Astrocyte (in vitro differentiated cells and primary cell): ENCODE data around the gene CDK6. TPM values are rescaled to one million over a fixed set of nuclear protein-coding genes. Genes with fewer than 3 reads are reported as not detected.

Experiments
- DNase-seq: peaks from one replicate; pipeline ENCODE4 v3.0.0-alpha.2; 2010; ENCODE audit warnings: low read depth
- FAIRE-seq: peaks from 2 replicates; lab custom pipeline; 2011; peaks lifted over from hg19 to GRCh38; lab: Jason Lieb, UNC
- H2AFZ ChIP-seq: 2 replicates; pipeline ENCODE4 v1.6.0; 2012; ENCODE audit warnings: low read depth, low read length, inconsistent platforms
- H3K27ac ChIP-seq: 2 replicates; pipeline ENCODE4 v1.5.1; 2011; ENCODE audit warnings: low read depth, low read length, inconsistent platforms
- H3K27me3 ChIP-seq: 2 replicates; pipeline ENCODE4 v1.6.0; 2011; ENCODE audit warnings: low read length, inconsistent platforms; ENCODE audit not compliant: insufficient read depth
- H3K36me3 ChIP-seq: 2 replicates; pipeline ENCODE4 v1.5.1; 2011; ENCODE audit warnings: low read length, inconsistent platforms; ENCODE audit not compliant: insufficient read depth
- H3K4me1 ChIP-seq: 2 replicates; pipeline ENCODE4 v1.5.1; 2011; ENCODE audit warnings: low read length, inconsistent platforms; ENCODE audit not compliant: insufficient read depth
- H3K4me2 ChIP-seq: 2 replicates; pipeline ENCODE4 v1.6.0; 2012; ENCODE audit warnings: low read length, inconsistent platforms
- H3K4me3 ChIP-seq: 2 replicates; pipeline ENCODE4 v1.5.1; 2011; ENCODE audit warnings: low read depth, mild to moderate bottlenecking, low read length, inconsistent platforms; ENCODE audit not compliant: insufficient read depth
- H3K79me2 ChIP-seq: 2 replicates; pipeline ENCODE4 v1.6.0; 2012; ENCODE audit warnings: mild to moderate bottlenecking, low read length, inconsistent platforms; ENCODE audit not compliant: insufficient read depth
- H3K9ac ChIP-seq: 2 replicates; pipeline ENCODE4 v1.6.0; 2012; ENCODE audit warnings: mild to moderate bottlenecking, low read length, inconsistent platforms
- H3K9me3 ChIP-seq: 2 replicates; pipeline ENCODE4 v1.5.1; 2012; ENCODE audit warnings: low read depth, mild to moderate bottlenecking, low read length, inconsistent platforms; ENCODE audit not compliant: insufficient read depth
- H4K20me1 ChIP-seq: 2 replicates; pipeline ENCODE4 v1.6.0; 2012; ENCODE audit warnings: low read length, inconsistent platforms; ENCODE audit not compliant: insufficient read depth
- H3K27ac Mint-ChIP-seq: one replicate; pipeline ENCODE4 v1.8.0; 2021; ENCODE audit warnings: mild to moderate bottlenecking, mixed read lengths; ENCODE audit not compliant: unreplicated experiment
- H3K27me3 Mint-ChIP-seq: one replicate; pipeline ENCODE4 v1.8.0; 2021; ENCODE audit warnings: low read depth, mixed read lengths; ENCODE audit not compliant: unreplicated experiment
- H3K36me3 Mint-ChIP-seq: one replicate; pipeline ENCODE4 v1.8.0; 2021; ENCODE audit warnings: low read depth, mixed read lengths; ENCODE audit not compliant: unreplicated experiment
- H3K4me1 Mint-ChIP-seq: one replicate; pipeline ENCODE4 v1.8.0; 2021; ENCODE audit warnings: low read depth, mixed read lengths; ENCODE audit not compliant: unreplicated experiment
- H3K4me3 Mint-ChIP-seq: one replicate; pipeline ENCODE4 v1.8.0; 2021; ENCODE audit warnings: mild to moderate bottlenecking, moderate library complexity, mixed read lengths; ENCODE audit not compliant: unreplicated experiment
- H3K9me3 Mint-ChIP-seq: one replicate; pipeline ENCODE4 v1.8.0; 2021; ENCODE audit warnings: mild to moderate bottlenecking, mixed read lengths; ENCODE audit not compliant: unreplicated experiment
- EZH2 ChIP-seq: IDR thresholded peaks from 2 replicates; pipeline ENCODE4 v1.6.1; 2012; ENCODE audit warnings: mild to moderate bottlenecking, low read length, inconsistent platforms; ENCODE audit not compliant: insufficient read depth
- total RNA-seq: library from RNA; stranded (reverse); gene quantifications from 2 replicates; pipeline ENCODE4 v1.2.1, GENCODE V29; 2021
- TF ChIP-seq, protein P1 (sequence below): IDR thresholded peaks from 2 replicates; pipeline ENCODE4 v1.5.1; 2011; ENCODE audit warnings: low read depth, mild to moderate bottlenecking, inconsistent platforms, low read length, moderate library complexity; ENCODE audit not compliant: insufficient read depth

The CDK6 gene
- total RNA-seq, 1 donor from 2014 or later = 160 TPM

DNA sequence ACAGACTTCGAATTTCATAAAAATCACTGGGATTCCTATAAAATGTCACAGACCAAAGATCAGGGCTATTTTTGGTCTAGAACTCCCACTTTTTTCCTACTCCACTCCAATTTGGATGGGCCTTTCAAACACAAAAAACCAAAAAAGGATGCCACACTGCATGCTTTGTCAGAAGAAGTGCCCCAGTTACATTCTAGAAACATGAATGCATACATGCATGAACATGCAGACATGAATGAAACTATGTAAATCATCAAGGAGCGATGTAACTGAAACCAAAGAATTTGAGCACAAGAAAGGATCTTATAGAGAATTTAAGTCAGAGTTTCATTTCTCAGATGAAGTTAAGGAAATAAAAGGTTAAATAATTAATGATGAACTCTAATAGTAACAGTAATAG lies 214.3 kb downstream of the CDK6 start:
- DNase-seq (no peak), FAIRE-seq (no peak)
- Histone ChIP-seq H3K4me1 (peaks cover 28% of the 10 kb centered on the region), H3K36me3 (peaks cover 13% of the 10 kb centered on the region), H3K4me2 (no peak overlapping the region), H3K27me3 (no peaks in the 10 kb centered on the region), H4K20me1 (peaks cover 5% of the 10 kb centered on the region), H2AFZ (no peak overlapping the region), H3K27ac (no peak overlapping the region), H3K9me3 (no peaks in the 10 kb centered on the region), H3K9ac (peak overlapping the region; percentile 49), H3K79me2 (peaks cover 45% of the 10 kb centered on the region), H3K4me3 (no peak overlapping the region)
- peaks cover 14% of the 10 kb centered on the region for H3K36me3 Mint-ChIP-seq
- peaks cover 33% of the 10 kb centered on the region for H3K4me1 Mint-ChIP-seq
- no peaks in the 10 kb centered on the region for H3K27me3 Mint-ChIP-seq
- H3K27ac Mint-ChIP-seq = no peak overlapping the region
- H3K4me3 Mint-ChIP-seq = no peak overlapping the region
- TF ChIP-seq, protein P1, sequence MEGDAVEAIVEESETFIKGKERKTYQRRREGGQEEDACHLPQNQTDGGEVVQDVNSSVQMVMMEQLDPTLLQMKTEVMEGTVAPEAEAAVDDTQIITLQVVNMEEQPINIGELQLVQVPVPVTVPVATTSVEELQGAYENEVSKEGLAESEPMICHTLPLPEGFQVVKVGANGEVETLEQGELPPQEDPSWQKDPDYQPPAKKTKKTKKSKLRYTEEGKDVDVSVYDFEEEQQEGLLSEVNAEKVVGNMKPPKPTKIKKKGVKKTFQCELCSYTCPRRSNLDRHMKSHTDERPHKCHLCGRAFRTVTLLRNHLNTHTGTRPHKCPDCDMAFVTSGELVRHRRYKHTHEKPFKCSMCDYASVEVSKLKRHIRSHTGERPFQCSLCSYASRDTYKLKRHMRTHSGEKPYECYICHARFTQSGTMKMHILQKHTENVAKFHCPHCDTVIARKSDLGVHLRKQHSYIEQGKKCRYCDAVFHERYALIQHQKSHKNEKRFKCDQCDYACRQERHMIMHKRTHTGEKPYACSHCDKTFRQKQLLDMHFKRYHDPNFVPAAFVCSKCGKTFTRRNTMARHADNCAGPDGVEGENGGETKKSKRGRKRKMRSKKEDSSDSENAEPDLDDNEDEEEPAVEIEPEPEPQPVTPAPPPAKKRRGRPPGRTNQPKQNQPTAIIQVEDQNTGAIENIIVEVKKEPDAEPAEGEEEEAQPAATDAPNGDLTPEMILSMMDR = no peak
- TF ChIP-seq EZH2 = no peak
- no peaks in the 10 kb centered on the region for H3K9me3 Mint-ChIP-seq

DNA sequence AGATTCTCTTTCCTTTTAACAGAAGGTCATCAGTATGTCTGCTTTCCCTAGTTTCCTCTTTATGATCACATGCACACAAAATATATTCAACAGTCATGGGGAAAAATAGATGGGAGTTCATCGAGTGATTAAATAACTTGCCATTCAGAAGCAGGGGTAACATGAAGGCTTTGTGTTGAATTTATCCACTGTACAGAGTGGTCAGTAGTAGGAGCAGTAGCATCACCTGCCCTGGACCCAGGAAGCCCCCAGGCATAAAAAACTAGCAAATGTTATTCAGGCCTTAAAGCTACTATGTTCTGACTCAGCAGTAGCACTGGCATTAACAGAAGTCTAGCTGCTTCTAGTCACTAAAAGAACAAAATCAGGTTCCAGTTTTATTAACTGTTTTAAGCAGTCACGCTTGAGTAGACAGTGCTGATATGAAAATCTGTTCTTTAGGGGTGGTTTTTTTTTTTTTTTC lies 214.8 kb downstream of the CDK6 start:
- peak overlapping the region; percentile 79 for H3K27ac Mint-ChIP-seq
- H3K9me3 Mint-ChIP-seq = no peaks in the 10 kb centered on the region
- Histone ChIP-seq H3K36me3 (peaks cover 17% of the 10 kb centered on the region), H3K9ac (peak overlapping the region; percentile 49), H4K20me1 (peaks cover 5% of the 10 kb centered on the region), H2AFZ (no peak overlapping the region), H3K27me3 (no peaks in the 10 kb centered on the region), H3K9me3 (no peaks in the 10 kb centered on the region), H3K27ac (peak overlapping the region; percentile 58), H3K4me2 (peak overlapping the region; percentile 59), H3K79me2 (peaks cover 43% of the 10 kb centered on the region), H3K4me1 (peaks cover 28% of the 10 kb centered on the region), H3K4me3 (no peak overlapping the region)
- TF ChIP-seq, protein P1 = no peak
- no peak for TF ChIP-seq EZH2
- peaks cover 33% of the 10 kb centered on the region for H3K4me1 Mint-ChIP-seq
- FAIRE-seq (no peak), DNase-seq (no peak)
- no peak overlapping the region for H3K4me3 Mint-ChIP-seq
- H3K36me3 Mint-ChIP-seq = peaks cover 15% of the 10 kb centered on the region
- H3K27me3 Mint-ChIP-seq = no peaks in the 10 kb centered on the region

DNA sequence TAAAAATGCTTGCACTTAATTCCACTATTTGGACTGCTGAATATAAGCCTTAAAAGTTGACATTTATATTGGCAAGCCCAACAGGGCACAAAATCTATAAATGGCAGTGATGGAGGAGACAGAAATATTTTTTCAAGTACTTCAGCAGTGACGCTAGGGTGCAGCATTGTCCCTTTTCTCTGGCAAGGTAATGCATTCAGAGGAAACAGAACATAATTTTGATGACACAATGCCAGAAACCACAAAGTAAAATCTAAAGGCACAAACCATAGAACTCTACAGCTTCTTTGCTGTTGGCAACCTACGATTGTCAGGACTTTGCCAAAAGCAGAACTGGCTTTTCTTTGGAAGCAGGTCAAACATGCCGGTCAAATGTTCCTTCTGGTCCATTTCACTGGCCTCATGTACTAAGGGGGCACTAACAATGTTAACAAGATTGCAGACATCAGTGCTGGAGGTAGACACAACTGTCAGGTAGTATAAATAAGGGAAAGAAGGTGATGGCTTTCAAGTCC lies 215.3 kb downstream of the CDK6 start:
- Mint-ChIP-seq H3K4me3 (no peak overlapping the region), H3K27me3 (no peaks in the 10 kb centered on the region), H3K9me3 (no peaks in the 10 kb centered on the region), H3K27ac (peak overlapping the region; percentile 79), H3K36me3 (peaks cover 20% of the 10 kb centered on the region), H3K4me1 (peaks cover 33% of the 10 kb centered on the region)
- FAIRE-seq (peak; percentile 93), DNase-seq (peak; percentile 91)
- Histone ChIP-seq H3K27ac (peak overlapping the region; percentile 58), H3K9me3 (no peaks in the 10 kb centered on the region), H3K79me2 (peaks cover 38% of the 10 kb centered on the region), H3K36me3 (peaks cover 22% of the 10 kb centered on the region), H3K4me1 (peaks cover 24% of the 10 kb centered on the region), H3K27me3 (no peaks in the 10 kb centered on the region), H4K20me1 (peaks cover 5% of the 10 kb centered on the region), H3K9ac (peak overlapping the region; percentile 49), H3K4me3 (no peak overlapping the region), H3K4me2 (peak overlapping the region; percentile 59), H2AFZ (no peak overlapping the region)
- TF ChIP-seq, protein P1 = peak; percentile 86
- no peak for TF ChIP-seq EZH2
